Transverse colon (tissue), 4 donors: ENCODE data around the gene FLNA.
"Not testable (repeated sequence)": the region's sequence is repeated elsewhere in the genome, so short reads cannot be mapped to it uniquely, and the experiment has no call there.

Source experiments
- CTCF ChIP-seq, 5 experiments: fragments of 200-600 bp in 3 of 5; fragments of 450-650 bp in 2 of 5; sonication (generic) in 3 of 5; IDR thresholded peaks; 1 replicate in 2 of 5; 2 replicates in 3 of 5; pipeline ENCODE4 v1.5.1; 2016 to 2017; ENCODE audit warnings: antibody characterized with exemption in 5 of 5, inconsistent platforms in 3 of 5, mild to moderate bottlenecking in 2 of 5, moderate library complexity in 1 of 5
- EP300 ChIP-seq: sonication (generic); formaldehyde crosslinking; IDR thresholded peaks from one replicate; pipeline ENCODE4 v1.6.1; 2017; ENCODE audit warnings: antibody characterized with exemption, low read depth
- POLR2A ChIP-seq: fragments of 450-650 bp; IDR thresholded peaks from one replicate; pipeline ENCODE4 v1.6.1; 2016; ENCODE audit warnings: antibody characterized with exemption, mild to moderate bottlenecking, moderate library complexity
- POLR2AphosphoS5 ChIP-seq, 3 donors: sonication (generic); formaldehyde crosslinking; IDR thresholded peaks; one replicate each; pipeline ENCODE4 v1.6.1; 2016; ENCODE audit warnings: antibody characterized with exemption in 3 of 3

- not testable (repeated sequence) for TF ChIP-seq CTCF (IDR thresholded peaks at IDR 0.05); POLR2A; POLR2AphosphoS5 (IDR thresholded peaks at IDR 0.05); EP300
Observed at GRCh38 chrX:154389812-154390747, 15.6 kb upstream of the FLNA start.
